Activated CD4-positive, alpha-beta T cell treated with anti-CD3 and anti-CD28 coated beads, Interleukin-2, amount 10 ng/mL, durations not matched to agents 24 days and 14 days (primary cell): ENCODE measurements around the gene GALNT9. TPM values are rescaled to one million over a fixed set of nuclear protein-coding genes. Genes with fewer than 3 reads are reported as not detected.
"Not testable (repeated sequence)": the region's sequence is repeated elsewhere in the genome, so short reads cannot be mapped to it uniquely, and the experiment has no call there.

ENCODE experiments used
- DNase-seq: peaks from one replicate; pipeline ENCODE4 v3.0.0; 2022
- H3K27ac Mint-ChIP-seq: one replicate; pipeline ENCODE4 v1.8.0; 2022; ENCODE audit warnings: mild to moderate bottlenecking, mixed read lengths
- H3K27me3 Mint-ChIP-seq: one replicate; pipeline ENCODE4 v1.8.0; 2022; ENCODE audit warnings: mixed read lengths
- H3K36me3 Mint-ChIP-seq: one replicate; pipeline ENCODE4 v1.8.0; 2022; ENCODE audit warnings: low read depth, mild to moderate bottlenecking, mixed read lengths
- H3K4me1 Mint-ChIP-seq: one replicate; pipeline ENCODE4 v1.8.0; 2021; ENCODE audit warnings: mixed read lengths
- H3K4me3 Mint-ChIP-seq: one replicate; pipeline ENCODE4 v1.8.0; 2022; ENCODE audit warnings: mild to moderate bottlenecking, moderate library complexity, mixed read lengths
- H3K9me3 Mint-ChIP-seq: one replicate; pipeline ENCODE4 v1.8.0; 2021; ENCODE audit warnings: mixed read lengths
- intact Hi-C: fragments of 100-400 bp; cut with micrococcal nuclease; formaldehyde crosslinking; loops from one replicate; pipeline ENCODE4 v1.15.1; 2023
- total RNA-seq: library from RNA; stranded (reverse); gene quantifications from 2 replicates; pipeline ENCODE4 v1.2.3, GENCODE V29; 2022

The GALNT9 gene
- total RNA-seq, 1 donor from 2014 or later: not detected

GRCh38 chr12:132199526-132200319 lies 129.7 kb downstream of the GALNT9 start:
- H3K27me3 Mint-ChIP-seq: peaks cover 9% of the 10 kb centered on the region
- no peaks in the 10 kb centered on the region for H3K4me1 Mint-ChIP-seq

GRCh38 chr12:132199101-132199500 lies 130.3 kb downstream of the GALNT9 start:
- Mint-ChIP-seq H3K36me3 (no peaks in the 10 kb centered on the region), H3K27ac (no peak overlapping the region), H3K4me3 (no peak overlapping the region), H3K27me3 (peaks cover 3% of the 10 kb centered on the region), H3K9me3 (no peaks in the 10 kb centered on the region), H3K4me1 (no peaks in the 10 kb centered on the region)
- intact Hi-C loops: no loop called here
- no peak for DNase-seq

More at GRCh38 chr12:132199526-132200319, 129.7 kb downstream of the GALNT9 start:
- H3K4me3 Mint-ChIP-seq: no peak overlapping the region
- DNase-seq: no peak
- H3K36me3 Mint-ChIP-seq: no peaks in the 10 kb centered on the region
- no peak overlapping the region for H3K27ac Mint-ChIP-seq
- H3K9me3 Mint-ChIP-seq: no peaks in the 10 kb centered on the region
- intact Hi-C loops: no loop called here

GRCh38 chr12:132197581-132198354 lies 131.6 kb downstream of the GALNT9 start:
- no peaks in the 10 kb centered on the region for H3K36me3 Mint-ChIP-seq
- H3K27ac Mint-ChIP-seq: no peak overlapping the region
- intact Hi-C loops: no loop called here
- no peaks in the 10 kb centered on the region for H3K4me1 Mint-ChIP-seq
- H3K4me3 Mint-ChIP-seq: no peak overlapping the region
- no peaks in the 10 kb centered on the region for H3K9me3 Mint-ChIP-seq
- H3K27me3 Mint-ChIP-seq: no peaks in the 10 kb centered on the region
- no peak for DNase-seq

- no peaks in the 10 kb centered on the region for H3K36me3 Mint-ChIP-seq
- H3K4me1 Mint-ChIP-seq: no peaks in the 10 kb centered on the region
- H3K27ac Mint-ChIP-seq: no peak overlapping the region
- H3K4me3 Mint-ChIP-seq: no peak overlapping the region
- intact Hi-C loops: no loop called here
- H3K9me3 Mint-ChIP-seq: no peaks in the 10 kb centered on the region
- no peak for DNase-seq
- no peaks in the 10 kb centered on the region for H3K27me3 Mint-ChIP-seq
Observed at GRCh38 chr12:132196873-132197390, 132.5 kb downstream of the GALNT9 start.

- H3K4me1 Mint-ChIP-seq: no peaks in the 10 kb centered on the region
- no peak overlapping the region for H3K4me3 Mint-ChIP-seq
- H3K27me3 Mint-ChIP-seq: no peaks in the 10 kb centered on the region
- H3K36me3 Mint-ChIP-seq: no peaks in the 10 kb centered on the region
- intact Hi-C loops: no loop called here
- DNase-seq: no peak
- no peaks in the 10 kb centered on the region for H3K9me3 Mint-ChIP-seq
- H3K27ac Mint-ChIP-seq: no peak overlapping the region
Observed at GRCh38 chr12:132196038-132196872, 133.1 kb downstream of the GALNT9 start.

GRCh38 chr12:132195242-132195641 lies 134.1 kb downstream of the GALNT9 start:
- H3K27ac Mint-ChIP-seq, H3K4me3 Mint-ChIP-seq, H3K36me3 Mint-ChIP-seq, H3K4me1 Mint-ChIP-seq, intact Hi-C loops, H3K9me3 Mint-ChIP-seq, H3K27me3 Mint-ChIP-seq, DNase-seq: not testable (repeated sequence)

GRCh38 chr12:132194556-132194955 lies 134.8 kb downstream of the GALNT9 start:
- Mint-ChIP-seq H3K36me3 (no peaks in the 10 kb centered on the region), H3K4me1 (peaks cover 2% of the 10 kb centered on the region), H3K9me3 (no peaks in the 10 kb centered on the region), H3K4me3 (no peak overlapping the region), H3K27me3 (no peaks in the 10 kb centered on the region), H3K27ac (no peak overlapping the region)
- no peak for DNase-seq
- intact Hi-C loops: no loop called here

- intact Hi-C loops: no loop called here
- no peaks in the 10 kb centered on the region for H3K9me3 Mint-ChIP-seq
- no peak overlapping the region for H3K4me3 Mint-ChIP-seq
- peaks cover 2% of the 10 kb centered on the region for H3K36me3 Mint-ChIP-seq
- H3K4me1 Mint-ChIP-seq: peaks cover 5% of the 10 kb centered on the region
- DNase-seq: peak; percentile 71
- H3K27ac Mint-ChIP-seq: no peak overlapping the region
- H3K27me3 Mint-ChIP-seq: no peaks in the 10 kb centered on the region
Observed at GRCh38 chr12:132194056-132194455, 135.3 kb downstream of the GALNT9 start.

- no peaks in the 10 kb centered on the region for H3K9me3 Mint-ChIP-seq
- H3K27me3 Mint-ChIP-seq: no peaks in the 10 kb centered on the region
- H3K4me3 Mint-ChIP-seq: no peak overlapping the region
- no peak overlapping the region for H3K27ac Mint-ChIP-seq
- peaks cover 2% of the 10 kb centered on the region for H3K36me3 Mint-ChIP-seq
- no peak for DNase-seq
- intact Hi-C loops: no loop called here
- peaks cover 11% of the 10 kb centered on the region for H3K4me1 Mint-ChIP-seq
Observed at GRCh38 chr12:132191715-132192553, 137.5 kb downstream of the GALNT9 start.

GRCh38 chr12:132190834-132191500 lies 138.4 kb downstream of the GALNT9 start:
- intact Hi-C loops: no loop called here
- H3K36me3 Mint-ChIP-seq: peaks cover 3% of the 10 kb centered on the region
- peaks cover 19% of the 10 kb centered on the region for H3K4me1 Mint-ChIP-seq
- no peaks in the 10 kb centered on the region for H3K27me3 Mint-ChIP-seq
- peak overlapping the region; percentile 19 for H3K4me3 Mint-ChIP-seq
- no peak for DNase-seq
- H3K27ac Mint-ChIP-seq: no peak overlapping the region
- no peaks in the 10 kb centered on the region for H3K9me3 Mint-ChIP-seq

GRCh38 chr12:132190012-132190755 lies 139.2 kb downstream of the GALNT9 start:
- intact Hi-C loops: no loop called here
- Mint-ChIP-seq H3K27ac (peak overlapping the region; percentile 85), H3K9me3 (no peaks in the 10 kb centered on the region), H3K27me3 (peaks cover 2% of the 10 kb centered on the region), H3K4me1 (peaks cover 25% of the 10 kb centered on the region), H3K4me3 (peak overlapping the region; percentile 99), H3K36me3 (peaks cover 7% of the 10 kb centered on the region)
- no peak for DNase-seq
